Fibroblast of lung (primary cell): ENCODE measurements around the gene ADAMTSL1. TPM values are rescaled to one million over a fixed set of nuclear protein-coding genes. Genes with fewer than 3 reads are reported as not detected.

ENCODE experiments used
- DNase-seq, 2 donors: peaks; one replicate each; pipeline versions ENCODE4 v3.0.0 to v3.0.0-alpha.2; 2010; ENCODE audit warnings: low read depth in 2 of 2
- H2AFZ ChIP-seq: 2 replicates; pipeline ENCODE4 v1.5.1; 2012; ENCODE audit warnings: low read length, control low read depth, inconsistent platforms
- H3K27ac ChIP-seq: 2 replicates; pipeline ENCODE4 v1.5.1; 2011; ENCODE audit warnings: low read length, control low read depth; ENCODE audit not compliant: insufficient read depth
- H3K27me3 ChIP-seq: 2 replicates; pipeline ENCODE4 v1.5.1; 2011; ENCODE audit warnings: mild to moderate bottlenecking, low read length; ENCODE audit not compliant: control insufficient read depth, insufficient read depth
- H3K36me3 ChIP-seq: 2 replicates; pipeline ENCODE4 v1.5.1; 2011; ENCODE audit warnings: low read length; ENCODE audit not compliant: control insufficient read depth, insufficient read depth
- H3K4me1 ChIP-seq: 2 replicates; pipeline ENCODE4 v1.5.1; 2011; ENCODE audit warnings: low read length; ENCODE audit not compliant: control insufficient read depth, insufficient read depth; ENCODE audit errors: extremely low read depth
- H3K4me2 ChIP-seq: 2 replicates; pipeline ENCODE4 v1.5.1; 2011; ENCODE audit warnings: low read length, control low read depth; ENCODE audit not compliant: insufficient read depth; ENCODE audit errors: extremely low read depth
- H3K4me3 ChIP-seq, 4 experiments: fragments of 200-600 bp in 1 of 4; sonication (generic) in 1 of 4; replicated peaks in 1 of 4; 2 replicates each; pipeline ENCODE4 v1.5.1; 2011 to 2016; ENCODE audit warnings: low read length in 4 of 4, low read depth in 3 of 4, mild to moderate bottlenecking in 3 of 4, control low read depth in 2 of 4, inconsistent platforms in 1 of 4, mixed read lengths in 1 of 4; ENCODE audit not compliant: insufficient read depth in 1 of 4; ENCODE audit errors: control extremely low read depth in 1 of 4
- H3K79me2 ChIP-seq: 2 replicates; pipeline ENCODE4 v1.5.1; 2012; ENCODE audit warnings: mild to moderate bottlenecking, low read length, inconsistent platforms; ENCODE audit not compliant: control insufficient read depth, insufficient read depth
- H3K9ac ChIP-seq: 2 replicates; pipeline ENCODE4 v1.5.1; 2011; ENCODE audit warnings: mild to moderate bottlenecking, low read length, control low read depth; ENCODE audit not compliant: insufficient read depth
- H3K9me3 ChIP-seq: 2 replicates; pipeline ENCODE4 v1.5.1; 2012; ENCODE audit warnings: low read depth, low read length; ENCODE audit not compliant: control insufficient read depth, insufficient read depth
- H4K20me1 ChIP-seq: 2 replicates; pipeline ENCODE4 v1.5.1; 2011; ENCODE audit warnings: low read length; ENCODE audit not compliant: control insufficient read depth, insufficient read depth; ENCODE audit errors: extremely low read depth
- CTCF ChIP-seq, 2 donors: IDR thresholded peaks in 1 of 2; conservative IDR thresholded peaks in 1 of 2; 1 replicate in 1 of 2; 2 replicates in 1 of 2; pipeline ENCODE4 v1.5.1; 2011 to 2012; ENCODE audit warnings: low read length in 2 of 2, control low read depth in 1 of 2, inconsistent platforms in 1 of 2, low read depth in 1 of 2, mild to moderate bottlenecking in 1 of 2
- EZH2 ChIP-seq: IDR thresholded peaks from 2 replicates; pipeline ENCODE4 v1.5.1; 2012; ENCODE audit warnings: low read length, control low read depth, mild to moderate bottlenecking; ENCODE audit errors: missing control alignments
- polyA plus RNA-seq, 2 donors: library from polyadenylated mRNA; depleted of rRNA in 1 of 2; stranded (reverse) in 1 of 2; unstranded in 1 of 2; fragments of >200 nt; gene quantifications; 2 replicates each; pipeline ENCODE4 v1.2.1, GENCODE V29; 2011 to 2012; ENCODE audit warnings: missing spikeins in 1 of 2
- total RNA-seq: library from RNA; depleted of rRNA; stranded (reverse); fragments of >200 nt; gene quantifications from 2 replicates; pipeline ENCODE4 v1.2.1, GENCODE V29; 2014

Gene ADAMTSL1
- total and polyA plus RNA-seq, 2 donors (not counting 1 experiment from before 2014, with no cell fraction given) = 19.3 to 27.9 TPM

DNA sequence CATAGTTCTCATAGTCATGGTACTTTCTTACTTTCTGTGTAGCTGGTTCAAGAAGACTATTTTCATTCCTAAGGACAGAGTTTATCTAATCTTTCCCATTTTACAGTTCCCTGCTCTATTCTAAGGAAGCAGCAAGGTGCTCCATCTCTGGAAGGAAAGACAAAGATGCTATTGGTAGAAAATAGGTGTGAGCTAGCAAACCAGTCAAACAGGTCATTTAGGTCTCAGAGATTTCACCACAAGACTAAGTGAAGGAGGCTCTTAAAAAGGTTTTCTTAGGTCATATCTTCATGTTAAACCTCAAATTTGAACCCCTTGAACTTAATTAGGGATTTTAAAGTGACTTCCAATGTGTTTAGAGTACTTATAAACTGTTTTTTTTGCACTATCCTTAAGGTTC is 62.6 kb downstream of the ADAMTSL1 start:
- H3K9ac ChIP-seq = no peak overlapping the region
- no peak for DNase-seq
- H3K4me3 ChIP-seq = no peak overlapping the region
- TF ChIP-seq CTCF (conservative IDR thresholded peaks at IDR 0.05 in 1 of 2, IDR thresholded peaks at IDR 0.05 in 1 of 2; ENCODE audit: low read depth in 1 of 2, low read length in 2 of 2) = no peak
- TF ChIP-seq EZH2 = no peak
- H3K4me2 ChIP-seq = no peak overlapping the region
- no peaks in the 10 kb centered on the region for H3K79me2 ChIP-seq
- H3K27me3 ChIP-seq = no peaks in the 10 kb centered on the region
- H4K20me1 ChIP-seq = no peaks in the 10 kb centered on the region
- no peaks in the 10 kb centered on the region for H3K4me1 ChIP-seq
- no peaks in the 10 kb centered on the region for H3K9me3 ChIP-seq
- no peak overlapping the region for H3K27ac ChIP-seq
- no peak overlapping the region for H2AFZ ChIP-seq
- H3K36me3 ChIP-seq = peaks cover 2% of the 10 kb centered on the region

DNA sequence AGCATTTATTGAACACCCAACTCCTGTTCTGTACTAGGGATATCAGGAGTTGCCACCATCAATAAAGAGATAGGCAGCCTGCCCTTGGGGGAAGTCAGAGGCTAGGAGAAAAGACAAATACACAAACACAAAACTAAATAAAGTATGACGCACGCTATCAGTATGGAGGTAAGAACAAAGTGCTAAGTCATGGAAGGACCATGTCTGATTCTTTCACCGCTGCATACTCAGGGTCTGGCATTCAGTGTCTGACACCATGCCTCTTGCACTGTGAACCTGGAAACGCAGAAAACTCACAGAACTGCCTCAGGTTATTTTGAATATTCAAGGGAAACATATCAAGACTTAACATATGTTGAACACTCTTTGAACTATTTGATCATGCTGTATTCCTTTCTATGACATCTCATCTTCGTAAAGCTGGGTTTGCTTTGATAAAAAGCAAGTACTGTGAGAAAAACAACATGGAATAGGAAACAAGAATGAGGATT is 65.3 kb downstream of the ADAMTSL1 start:
- H3K27ac ChIP-seq = no peak overlapping the region
- H3K9ac ChIP-seq = no peak overlapping the region
- no peak for DNase-seq
- H3K27me3 ChIP-seq = no peaks in the 10 kb centered on the region
- H3K9me3 ChIP-seq = no peaks in the 10 kb centered on the region
- TF ChIP-seq CTCF (conservative IDR thresholded peaks at IDR 0.05 in 1 of 2, IDR thresholded peaks at IDR 0.05 in 1 of 2; ENCODE audit: low read depth in 1 of 2, low read length in 2 of 2) (no peak), EZH2 (no peak)
- H3K4me2 ChIP-seq = no peak overlapping the region
- H3K79me2 ChIP-seq = no peaks in the 10 kb centered on the region
- no peaks in the 10 kb centered on the region for H4K20me1 ChIP-seq
- H3K4me3 ChIP-seq = no peak overlapping the region
- no peak overlapping the region for H2AFZ ChIP-seq
- H3K36me3 ChIP-seq = peaks cover 2% of the 10 kb centered on the region
- peaks cover 8% of the 10 kb centered on the region for H3K4me1 ChIP-seq

GRCh38 chr9:18542837-18543405 is 69.0 kb downstream of the ADAMTSL1 start:
- Histone ChIP-seq H3K36me3 (no peaks in the 10 kb centered on the region), H3K27me3 (no peaks in the 10 kb centered on the region), H3K9me3 (no peaks in the 10 kb centered on the region), H3K4me1 (peaks cover 16% of the 10 kb centered on the region), H4K20me1 (no peaks in the 10 kb centered on the region), H3K27ac (peak overlapping the region; percentile 33), H3K4me2 (peak overlapping the region; percentile 56), H3K4me3 (no peak overlapping the region), H3K79me2 (no peaks in the 10 kb centered on the region), H2AFZ (no peak overlapping the region), H3K9ac (no peak overlapping the region)
- peak; percentile 46 to 84 for DNase-seq
- TF ChIP-seq EZH2 (no peak), CTCF (conservative IDR thresholded peaks at IDR 0.05 in 1 of 2, IDR thresholded peaks at IDR 0.05 in 1 of 2; ENCODE audit: low read depth in 1 of 2, low read length in 2 of 2) (no peak)
